HepG2 (cell line): ENCODE data around the gene BCL2L1. TPM values are rescaled to one million over a fixed set of nuclear protein-coding genes. Genes with fewer than 3 reads are reported as not detected.

Source experiments
- BCL6 ChIP-seq: IDR thresholded peaks from 2 replicates; pipeline ENCODE4 v1.6.1; 2016; ENCODE audit warnings: missing genetic modification reagents, missing compliant biosample characterization
- CC2D1A ChIP-seq: sonication (generic); formaldehyde crosslinking; IDR thresholded peaks from 2 replicates; pipeline ENCODE4 v1.8.1; 2023; ENCODE audit warnings: mild to moderate bottlenecking, missing genetic modification reagents
- DNMT1 ChIP-seq: sonication (generic); formaldehyde crosslinking; IDR thresholded peaks from 2 replicates; pipeline ENCODE4 v1.5.1; 2020; ENCODE audit warnings: mild to moderate bottlenecking, missing genetic modification reagents
- ERF ChIP-seq: IDR thresholded peaks from 2 replicates; pipeline ENCODE4 v1.6.1; 2018; ENCODE audit warnings: missing biosample characterization, missing genetic modification reagents
- HMG20A ChIP-seq: IDR thresholded peaks from 2 replicates; pipeline ENCODE4 v1.6.1; 2016; ENCODE audit warnings: borderline replicate concordance
- HOXA5 ChIP-seq: sonication (generic); formaldehyde crosslinking; IDR thresholded peaks from 2 replicates; pipeline ENCODE4 v1.4.0; 2020; ENCODE audit warnings: missing genetic modification reagents
- MAFF ChIP-seq: IDR thresholded peaks from 2 replicates; pipeline ENCODE4 v1.6.1; 2011; ENCODE audit warnings: low read depth, low read length, improper control_type of control experiment
- MAFG ChIP-seq: sonication (generic); formaldehyde crosslinking; IDR thresholded peaks from 2 replicates; pipeline ENCODE4 v1.5.1; 2020; ENCODE audit warnings: mild to moderate bottlenecking, missing genetic modification reagents
- NFKB2 ChIP-seq: sonication (generic); formaldehyde crosslinking; IDR thresholded peaks from 2 replicates; pipeline ENCODE4 v1.4.0; 2020; ENCODE audit warnings: missing genetic modification reagents, borderline replicate concordance
- NR2F2 ChIP-seq: IDR thresholded peaks from 2 replicates; pipeline ENCODE4 v1.6.1; 2012; ENCODE audit warnings: low read depth, inconsistent platforms, borderline replicate concordance
- NR2F6 ChIP-seq, 2 experiments: IDR thresholded peaks; 2 replicates each; pipeline ENCODE4 v1.6.1; 2016; ENCODE audit warnings: antibody characterized with exemption in 1 of 2, mild to moderate bottlenecking in 1 of 2
- PHF5A ChIP-seq: IDR thresholded peaks from one replicate; pipeline ENCODE4 v1.6.1; 2018; ENCODE audit warnings: low read depth, missing genetic modification reagents; ENCODE audit not compliant: unreplicated experiment
- RAD21 ChIP-seq: fragments of 450-650 bp; formaldehyde crosslinking; IDR thresholded peaks from 2 replicates; pipeline ENCODE4 v1.5.0; 2020; ENCODE audit warnings: mild to moderate bottlenecking
- SOX13 ChIP-seq, 3 experiments: fragments of 450-650 bp in 1 of 3; sonication (generic) in 1 of 3; formaldehyde crosslinking in 1 of 3; IDR thresholded peaks in 2 of 3; conservative IDR thresholded peaks in 1 of 3; 2 replicates each; pipeline versions ENCODE4 v1.5.0 to v1.6.1; 2016 to 2020; ENCODE audit warnings: antibody characterized with exemption in 1 of 3, mild to moderate bottlenecking in 1 of 3, missing compliant biosample characterization in 1 of 3, missing genetic modification reagents in 1 of 3, moderate library complexity in 1 of 3
- TBX2 ChIP-seq: sonication (generic); formaldehyde crosslinking; IDR thresholded peaks from 2 replicates; pipeline ENCODE4 v1.5.0; 2020; ENCODE audit warnings: missing genetic modification reagents, mild to moderate bottlenecking, borderline replicate concordance
- WIZ ChIP-seq: sonication (generic); formaldehyde crosslinking; IDR thresholded peaks from 2 replicates; pipeline ENCODE4 v1.5.1; 2020; ENCODE audit warnings: mild to moderate bottlenecking, missing genetic modification reagents
- ZMAT3 ChIP-seq: sonication (generic); formaldehyde crosslinking; conservative IDR thresholded peaks from 2 replicates; pipeline ENCODE4 v1.7.0; 2021; ENCODE audit warnings: missing genetic modification reagents
- ZNF557 ChIP-seq: sonication (generic); formaldehyde crosslinking; IDR thresholded peaks from 2 replicates; pipeline ENCODE4 v1.4.0; 2020; ENCODE audit warnings: missing genetic modification reagents
- ZNF644 ChIP-seq: IDR thresholded peaks from 2 replicates; pipeline ENCODE4 v1.6.1; 2016; ENCODE audit warnings: low read depth
- ZNF687 ChIP-seq: sonication (generic); formaldehyde crosslinking; IDR thresholded peaks from 2 replicates; pipeline ENCODE4 v1.5.1; 2020; ENCODE audit warnings: mild to moderate bottlenecking, missing genetic modification reagents, moderate library complexity
- ZNF724P ChIP-seq: sonication (generic); formaldehyde crosslinking; IDR thresholded peaks from 2 replicates; pipeline ENCODE4 v1.8.0; 2022; ENCODE audit warnings: missing genetic modification reagents, borderline replicate concordance
- ZNF770 ChIP-seq: sonication (generic); formaldehyde crosslinking; IDR thresholded peaks from 2 replicates; pipeline ENCODE4 v1.5.0; 2020; ENCODE audit warnings: mild to moderate bottlenecking, missing genetic modification reagents
- ZNF784 ChIP-seq: sonication (generic); formaldehyde crosslinking; IDR thresholded peaks from 2 replicates; pipeline ENCODE4 v1.5.1; 2020; ENCODE audit warnings: missing genetic modification reagents, mild to moderate bottlenecking, borderline replicate concordance
- polyA plus RNA-seq, 8 experiments: library from polyadenylated mRNA; depleted of rRNA in 3 of 8; stranded (reverse) in 7 of 8; unstranded in 1 of 8; fragments of >200 nt; fragmentation: Illumina TruSeq in 4 of 8; extraction: Trizol in 4 of 8; gene quantifications; 2 replicates each; pipeline versions ENCODE4 v1.2.1 to v1.2.3, GENCODE V29; 2011 to 2016; ENCODE audit warnings: low read depth in 4 of 8, missing spikeins in 1 of 8, mixed read lengths in 1 of 8; ENCODE audit not compliant: insufficient read depth in 1 of 8
- total RNA-seq, 5 experiments: library from RNA; depleted of rRNA; stranded (reverse); fragments of >200 nt; fragmentation: Illumina TruSeq; extraction: Trizol; gene quantifications; 2 replicates each; pipeline ENCODE4 v1.2.3, GENCODE V29; 2016; ENCODE audit warnings: low read depth in 1 of 5

BCL2L1 gene
- total and polyA plus RNA-seq, 2 of the 13 experiments (the other 11 are each of a cell fraction or from before 2014, with no cell fraction given) = 164 to 258 TPM

- TF ChIP-seq RAD21 (no peak), CC2D1A (CRISPR knock-in tag) (no peak), ZMAT3 (no peak), ZNF644 (CRISPR knock-in tag) (0 out of 2 replicates have a peak, but pooled peaks have one; percentile 56), ZNF724P (CRISPR knock-in tag) (no peak), ZNF770 (CRISPR knock-in tag) (no peak), MAFG (CRISPR knock-in tag) (no peak), HOXA5 (CRISPR knock-in tag) (peak; percentile 64; the same call in 1 of the 2 replicates), MAFF (peak; percentile 96), WIZ (CRISPR knock-in tag) (no peak), TBX2 (CRISPR knock-in tag) (peak; percentile 90; the same call in 1 of the 2 replicates), PHF5A (no peak), ERF (CRISPR knock-in tag) (peak; percentile 58), SOX13 (IDR thresholded peaks at IDR 0.05) (peak; percentile 79), SOX13 (CRISPR knock-in tag; conservative IDR thresholded peaks at IDR 0.05 in 1 of 2, IDR thresholded peaks at IDR 0.05 in 1 of 2) (peak in 1 of 2 experiments; percentile 98; a peak in 2 of 4 replicates), BCL6 (CRISPR knock-in tag) (peak; percentile 86), ZNF687 (no peak), DNMT1 (no peak), ZNF557 (no peak), NR2F2 (peak; percentile 61; the same call in 1 of the 2 replicates), ZNF784 (CRISPR knock-in tag) (peak; percentile 66; the same call in 1 of the 2 replicates), NFKB2 (CRISPR knock-in tag) (no peak), HMG20A (CRISPR knock-in tag) (peak; percentile 72), NR2F6 (IDR thresholded peaks at IDR 0.05) (0 out of 2 replicates have a peak, but pooled peaks have one; percentile 6), NR2F6 (CRISPR knock-in tag; IDR thresholded peaks at IDR 0.05) (peak; percentile 65; the same call in 1 of the 2 replicates)
Observed at GRCh38 chr20:31711179-31712111, 11.2 kb downstream of the BCL2L1 start (continued).
